AG09319 (cell line): ENCODE measurements around the gene RHNO1.

Experiments
- DNase-seq: peaks from one replicate; pipeline ENCODE4 v3.0.0-alpha.2; 2010; ENCODE audit warnings: low read depth; ENCODE audit errors: extremely low read depth
- TF ChIP-seq, protein P1 (sequence below): IDR thresholded peaks from 2 replicates; pipeline ENCODE4 v1.5.1; 2011; ENCODE audit warnings: low read depth, mild to moderate bottlenecking, inconsistent platforms, low read length, moderate library complexity

RHNO1 gene

GRCh38 chr12:2835691-2836403 is 41.2 kb upstream of the RHNO1 start:
- no peak for DNase-seq
- TF ChIP-seq, protein P1, sequence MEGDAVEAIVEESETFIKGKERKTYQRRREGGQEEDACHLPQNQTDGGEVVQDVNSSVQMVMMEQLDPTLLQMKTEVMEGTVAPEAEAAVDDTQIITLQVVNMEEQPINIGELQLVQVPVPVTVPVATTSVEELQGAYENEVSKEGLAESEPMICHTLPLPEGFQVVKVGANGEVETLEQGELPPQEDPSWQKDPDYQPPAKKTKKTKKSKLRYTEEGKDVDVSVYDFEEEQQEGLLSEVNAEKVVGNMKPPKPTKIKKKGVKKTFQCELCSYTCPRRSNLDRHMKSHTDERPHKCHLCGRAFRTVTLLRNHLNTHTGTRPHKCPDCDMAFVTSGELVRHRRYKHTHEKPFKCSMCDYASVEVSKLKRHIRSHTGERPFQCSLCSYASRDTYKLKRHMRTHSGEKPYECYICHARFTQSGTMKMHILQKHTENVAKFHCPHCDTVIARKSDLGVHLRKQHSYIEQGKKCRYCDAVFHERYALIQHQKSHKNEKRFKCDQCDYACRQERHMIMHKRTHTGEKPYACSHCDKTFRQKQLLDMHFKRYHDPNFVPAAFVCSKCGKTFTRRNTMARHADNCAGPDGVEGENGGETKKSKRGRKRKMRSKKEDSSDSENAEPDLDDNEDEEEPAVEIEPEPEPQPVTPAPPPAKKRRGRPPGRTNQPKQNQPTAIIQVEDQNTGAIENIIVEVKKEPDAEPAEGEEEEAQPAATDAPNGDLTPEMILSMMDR: no peak

- no peak for DNase-seq
- TF ChIP-seq, protein P1: no peak
Measured at GRCh38 chr12:2836574-2836973, 40.4 kb upstream of the RHNO1 start.

DNA sequence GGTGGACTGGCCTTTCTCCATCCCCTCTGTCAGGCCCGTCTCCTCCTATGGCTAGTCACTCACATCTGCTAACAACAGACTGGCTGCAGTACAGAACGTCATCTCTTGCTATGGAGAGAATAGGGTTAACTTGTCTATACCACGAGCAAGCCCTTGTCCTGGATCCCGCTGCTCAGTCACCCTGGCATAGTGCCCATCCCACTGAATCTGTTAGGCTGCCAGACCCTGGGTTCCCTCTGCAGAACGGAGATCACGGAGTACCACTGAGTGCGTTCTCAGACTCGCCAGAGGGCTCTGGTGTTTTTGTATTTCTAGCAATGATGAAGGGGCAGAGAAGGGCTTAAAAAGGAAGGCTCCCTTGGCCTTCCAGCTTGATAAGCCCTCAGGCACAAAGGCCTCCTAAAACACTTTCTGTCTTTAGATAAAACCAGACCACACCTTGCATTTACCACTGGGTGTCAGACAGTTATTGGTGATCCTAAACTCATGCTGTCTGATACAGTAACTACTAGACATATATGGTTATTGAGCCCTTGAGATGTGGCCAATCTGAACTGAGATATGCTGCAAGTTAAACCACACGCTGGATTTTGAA is 35.9 kb upstream of the RHNO1 start:
- TF ChIP-seq, protein P1: no peak
- no peak for DNase-seq

GRCh38 chr12:2842948-2843347 is 34.1 kb upstream of the RHNO1 start:
- no peak for DNase-seq
- TF ChIP-seq, protein P1: no peak

DNA sequence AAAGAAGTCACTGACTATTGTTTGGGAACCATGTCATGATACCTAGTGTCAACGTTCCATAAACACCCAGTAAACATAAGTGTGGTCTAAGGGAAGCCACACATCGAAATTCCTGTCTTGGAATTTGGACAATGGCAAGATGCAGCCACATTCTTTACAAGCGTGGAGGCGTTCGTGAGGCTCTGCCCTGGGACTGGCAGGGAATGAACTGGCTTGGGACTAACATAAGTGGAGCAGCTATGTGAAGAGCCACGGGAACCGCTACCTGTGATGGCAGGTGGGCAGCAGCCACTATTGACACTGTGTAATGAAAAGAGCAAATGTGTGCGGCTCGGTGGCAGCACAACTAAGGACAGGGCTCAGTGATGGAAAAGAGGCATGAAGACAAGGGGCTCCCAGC is 32.2 kb upstream of the RHNO1 start:
- TF ChIP-seq, protein P1: no peak
- no peak for DNase-seq

DNA sequence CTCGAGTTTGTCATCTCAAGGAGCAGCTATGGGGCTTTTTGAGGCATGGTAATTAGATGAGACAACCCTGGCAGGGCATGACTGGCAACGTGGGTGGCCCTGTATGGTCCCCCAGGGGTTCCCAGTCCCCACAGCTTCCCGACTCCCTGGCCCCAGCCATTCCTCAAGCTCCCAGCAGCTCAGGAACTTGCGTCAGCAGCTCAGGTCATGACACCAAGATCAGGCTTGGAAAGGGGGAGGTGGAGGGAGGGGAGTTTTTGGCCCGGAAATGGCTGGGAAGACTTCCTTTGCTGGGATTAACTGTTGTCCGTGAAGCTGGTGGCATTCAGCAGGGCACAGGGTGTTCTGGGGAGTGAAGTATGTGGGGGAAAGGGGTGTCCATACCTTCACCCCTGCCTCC is 31.7 kb upstream of the RHNO1 start:
- no peak for DNase-seq
- TF ChIP-seq, protein P1: no peak

DNA sequence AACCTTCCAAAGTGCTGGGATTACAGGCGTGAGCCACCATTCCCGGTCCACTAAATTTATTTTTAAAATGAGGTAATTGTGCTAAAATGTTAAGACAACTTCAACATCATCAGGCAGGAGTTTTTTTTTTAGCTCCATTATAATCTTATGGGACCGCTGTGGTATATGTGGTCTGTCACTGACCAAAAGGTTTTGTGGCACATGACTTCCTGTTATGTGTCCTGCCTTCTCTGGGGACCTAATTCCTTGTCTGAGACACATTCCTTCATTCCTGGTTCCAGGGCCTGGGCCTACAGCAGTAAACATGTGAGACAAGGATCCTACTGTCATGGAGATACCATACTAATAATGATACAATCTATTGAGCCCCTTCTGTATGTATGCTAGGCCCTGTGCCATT is 25.1 kb upstream of the RHNO1 start:
- DNase-seq: no peak

More for the DNA sequence above, 25.1 kb upstream of the RHNO1 start:
- TF ChIP-seq, protein P1: no peak
